Measurements from ENCODE around the gene NBAS. TPM values are rescaled to one million over a fixed set of nuclear protein-coding genes. Genes with fewer than 3 reads are reported as not detected.
A peak's percentile ranks its signal among the peaks of the same experiment; 100 is the strongest.

NBAS gene
- total and polyA plus RNA-seq, 2 of the 4 experiments (the other 2 are of a cell fraction): 22.3 to 105 TPM

GRCh38 chr2:15594291-15595256 is 33.4 kb upstream of the NBAS start:
- no peak overlapping the region for H3K4ac ChIP-seq (ENCODE audit: low read depth, low read length)
- H2BK15ac ChIP-seq (ENCODE audit: low read depth, low read length): no peak overlapping the region
- H3K9me3 ChIP-seq (ENCODE audit: control insufficient read depth, insufficient read depth, low read length): no peaks in the 10 kb centered on the region
- H3K27me3 ChIP-seq (ENCODE audit: control insufficient read depth, insufficient read depth, low read length): no peaks in the 10 kb centered on the region
- H3K14ac ChIP-seq (replicated peaks; ENCODE audit: low read depth, low read length): no peak overlapping the region
- BruUV-seq (replicated peaks): no TSS peak
- H3K79me1 ChIP-seq (ENCODE audit: low read depth in 1 of 2, low read length in 2 of 2): peaks cover 14 to 28% of the 10 kb centered on the region in 2 experiments
- POLR2A ChIA-PET (ENCODE audit: unreplicated experiment): no interaction called here
- H2AK5ac ChIP-seq (ENCODE audit: low read depth, low read length): no peak overlapping the region
- no peak overlapping the region for H3K56ac ChIP-seq (ENCODE audit: extremely low read depth, insufficient read depth, low read length)
- peaks cover 5% of the 10 kb centered on the region; the same call in 1 of the 2 replicates for H3K9me1 ChIP-seq (ENCODE audit: insufficient read depth, low read length)
- no peak overlapping the region for H2AFZ ChIP-seq (replicated peaks; ENCODE audit: low read length, poor library complexity)
- H3K23ac ChIP-seq (ENCODE audit: low read depth, low read length): peak overlapping the region; percentile 63; the same call in 1 of the 2 replicates
- intact Hi-C loops (cut with micrococcal nuclease): no loop called here
- DNase-seq (no peak), ATAC-seq (ENCODE audit: low read depth) (no peak)
- no peak overlapping the region for H4K5ac ChIP-seq (ENCODE audit: low read depth, low read length)
- in situ Hi-C loops (cut with MboI; ENCODE audit: low sequenced_read_pairs): loop anchor here (25.0 kb wide), 2 partner anchors 557 to 1082 kb away; no protein-coding TSS in a partner anchor
- no peak overlapping the region for H2BK120ac ChIP-seq (ENCODE audit: low read depth, low read length)
- no peak overlapping the region for H2AK9ac ChIP-seq (replicated peaks; ENCODE audit: low read depth, low read length, poor library complexity)
- H3K18ac ChIP-seq (ENCODE audit: low read depth, low read length): no peak overlapping the region
- no peak overlapping the region for H4K91ac ChIP-seq (ENCODE audit: insufficient read depth, low read depth, low read length)
- no peak overlapping the region for H3K4me3 ChIP-seq (ENCODE audit: insufficient read depth, low read depth, low read length)
- no peak overlapping the region for H3K9ac ChIP-seq (ENCODE audit: low read depth, low read length)
- dilution Hi-C loops (cut with HindIII; ENCODE audit: low sequenced_read_pairs, unreplicated experiment): no loop called here
- H2BK5ac ChIP-seq (ENCODE audit: low read depth, low read length, poor library complexity, severe bottlenecking): no peak overlapping the region
- WGBS, 2 experiments (ENCODE audit: extremely low coverage in 2 of 2, insufficient read length in 1 of 2): no CpG with 5 or more reads among the region's 5 CpGs
- TF ChIP-seq MAZ (IDR thresholded peaks at IDR 0.05; ENCODE audit: borderline replicate concordance, low read depth, low read length) (no peak), NFE2L2 (IDR thresholded peaks at IDR 0.05; ENCODE audit: low read depth, low read length) (no peak), MAFK (IDR thresholded peaks at IDR 0.05; ENCODE audit: low read depth, low read length) (no peak), RFX5 (IDR thresholded peaks at IDR 0.05; ENCODE audit: low read depth, low read length) (no peak), CEBPB (IDR thresholded peaks at IDR 0.05; ENCODE audit: low read depth, low read length) (no peak), SMC3 (IDR thresholded peaks at IDR 0.05; ENCODE audit: low read depth, low read length) (no peak), FOS (IDR thresholded peaks at IDR 0.05; ENCODE audit: low read depth, low read length) (no peak), BHLHE40 (IDR thresholded peaks at IDR 0.05; ENCODE audit: low read depth, low read length) (no peak), POLR2A (IDR thresholded peaks at IDR 0.05; ENCODE audit: low read depth, low read length) (no peak), CTCF (conservative IDR thresholded peaks at IDR 0.05; ENCODE audit: low read depth, low read length) (no peak), USF2 (IDR thresholded peaks at IDR 0.05; ENCODE audit: low read depth, low read length) (no peak)
- H3K4me2 ChIP-seq (ENCODE audit: low read depth, low read length): no peak overlapping the region
- H3K36me3 ChIP-seq (ENCODE audit: control insufficient read depth, insufficient read depth, low read length): peaks cover 16% of the 10 kb centered on the region
- no peak overlapping the region for H3K27ac ChIP-seq (ENCODE audit: insufficient read depth, low read length)
- H2BK20ac ChIP-seq (ENCODE audit: low read depth, low read length): no peak overlapping the region
- CTCF ChIA-PET: no interaction called here
- peaks cover 15% of the 10 kb centered on the region; the same call in 1 of the 2 replicates for H4K20me1 ChIP-seq (ENCODE audit: insufficient read depth, low read length)
- H4K8ac ChIP-seq (ENCODE audit: low read depth in 2 of 2, low read length in 2 of 2): no peak overlapping the region
- no peaks in the 10 kb centered on the region for H3K4me1 ChIP-seq (ENCODE audit: control insufficient read depth, insufficient read depth, low read length)

All from IMR-90 (cell line).